Measurements from ENCODE around the gene CDKAL1. TPM values are rescaled to one million over a fixed set of nuclear protein-coding genes. Genes with fewer than 3 reads are reported as not detected.

Gene CDKAL1
- total and polyA plus RNA-seq, 2 of the 8 experiments (the other 6 are each of a cell fraction or from before 2014, with no cell fraction given), result 8.4 to 24.6 TPM

DNA sequence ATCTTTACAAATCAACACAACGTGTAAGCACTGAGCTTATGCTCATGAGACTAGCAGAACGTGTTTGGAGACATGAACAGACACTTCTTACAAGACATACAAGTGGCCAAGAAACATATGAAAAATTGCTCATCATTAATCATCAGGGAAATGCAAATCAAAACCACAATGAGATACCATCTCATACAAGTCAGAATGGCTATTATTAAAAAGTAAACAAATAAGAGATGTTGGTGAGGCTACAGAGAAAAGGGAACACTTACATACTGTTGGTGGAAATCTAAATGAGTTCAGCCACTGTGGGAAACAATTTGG lies 731.4 kb downstream of the CDKAL1 start:
- H2BK5ac ChIP-seq (ENCODE audit: low read depth, low read length), result no peak overlapping the region
- H3K27ac ChIP-seq (ENCODE audit: low read depth, low read length), result no peak overlapping the region
- H3K4me1 ChIP-seq (replicated peaks in 1 of 4; ENCODE audit: control insufficient read depth in 3 of 4, insufficient read depth in 4 of 4, low read length in 3 of 4), result no peaks in the 10 kb centered on the region
- H3K27me3 ChIP-seq (replicated peaks in 1 of 4; ENCODE audit: control insufficient read depth in 3 of 4, extremely low read depth in 1 of 4, insufficient read depth in 3 of 4, low read length in 3 of 4), result no peaks in the 10 kb centered on the region
- H4K91ac ChIP-seq (replicated peaks; ENCODE audit: insufficient read length, low read length), result no peak overlapping the region
- 88% methylated on average over 2 of the region's 2 CpGs; no CpG with 5 or more reads in 1 of the 2 experiments for WGBS, 2 experiments (ENCODE audit: extremely low coverage in 1 of 2, insufficient coverage in 1 of 2, insufficient read length in 1 of 2, insufficient replicate concordance in 2 of 2, low coverage in 1 of 2, low lambda C conversion rate in 2 of 2, missing lambda C conversion rate in 1 of 2)
- H2BK15ac ChIP-seq (ENCODE audit: low read length), result no peak overlapping the region
- no peak overlapping the region for H2AFZ ChIP-seq (ENCODE audit: low read length)
- no peak overlapping the region for H3K4ac ChIP-seq (replicated peaks; ENCODE audit: insufficient read length, low read depth, low read length)
- DNase-seq (ENCODE audit: low read depth in 1 of 2, low spot score in 2 of 2) (no peak), FAIRE-seq (no peak)
- H2AK5ac ChIP-seq (ENCODE audit: low read depth, low read length), result no peak overlapping the region
- no peaks in the 10 kb centered on the region for H3K23me2 ChIP-seq (ENCODE audit: low read depth, low read length)
- H2BK12ac ChIP-seq (ENCODE audit: low read depth, low read length), result no peak overlapping the region
- no peak overlapping the region for H3K14ac ChIP-seq (ENCODE audit: insufficient read length)
- H3K36me3 ChIP-seq (ENCODE audit: control insufficient read depth in 2 of 4, insufficient read depth in 4 of 4, low read length in 3 of 4), result no peaks in the 10 kb centered on the region
- ChIA-PET CTCF (ENCODE audit: partially characterized antibody) (interaction anchor here (1.3 kb wide), 1 partner anchor 323 kb away, joined by 3 read pairs; no protein-coding TSS in a partner anchor), POLR2A (ENCODE audit: partially characterized antibody) (no interaction called here)
- no peak overlapping the region for H3K9ac ChIP-seq (replicated peaks in 1 of 4; ENCODE audit: extremely low read depth in 1 of 4, low read depth in 3 of 4, low read length in 3 of 4)
- no peaks in the 10 kb centered on the region for H4K20me1 ChIP-seq (replicated peaks in 1 of 2; ENCODE audit: control insufficient read depth in 1 of 2, insufficient read depth in 2 of 2, low read length in 2 of 2)
- no peak overlapping the region for H4K5ac ChIP-seq (ENCODE audit: insufficient read length, low read depth, low read length)
- no peak overlapping the region for H3K4me3 ChIP-seq (ENCODE audit: extremely low read depth in 1 of 4, insufficient read depth in 2 of 4, low read depth in 3 of 4, low read length in 4 of 4)
- H2BK120ac ChIP-seq (replicated peaks; ENCODE audit: low read depth, low read length), result no peak overlapping the region
- H3K79me1 ChIP-seq (ENCODE audit: low read depth, low read length), result no peaks in the 10 kb centered on the region
- H3K18ac ChIP-seq (ENCODE audit: extremely low read depth, low read length), result no peak overlapping the region
- H4K8ac ChIP-seq (ENCODE audit: extremely low read depth, insufficient read depth, low read length), result no peak overlapping the region
- H3K9me3 ChIP-seq (ENCODE audit: insufficient read depth in 2 of 2, low read depth in 1 of 2, low read length in 1 of 2), result no peaks in the 10 kb centered on the region
- no peaks in the 10 kb centered on the region for H3K79me2 ChIP-seq (ENCODE audit: control insufficient read depth in 1 of 2, insufficient read depth in 2 of 2, low read length in 2 of 2)
- no peak overlapping the region for H3K56ac ChIP-seq (replicated peaks; ENCODE audit: insufficient read length, low read depth, low read length)
- H2BK20ac ChIP-seq (ENCODE audit: low read length), result no peak overlapping the region
- no peak overlapping the region for H3K23ac ChIP-seq (ENCODE audit: insufficient read length)
- no peak overlapping the region for H3K4me2 ChIP-seq (ENCODE audit: insufficient read depth in 1 of 2, low read depth in 2 of 2, low read length in 2 of 2)
- TF ChIP-seq EZH2 (IDR thresholded peaks at IDR 0.05; ENCODE audit: low read depth, low read length, severe bottlenecking) (no peak), USF2 (IDR thresholded peaks at IDR 0.05; ENCODE audit: low read length) (no peak), TAF7 (optimal IDR thresholded peaks at IDR 0.05; ENCODE audit: borderline replicate concordance, low read depth, low read length) (no peak), RNF2 (IDR thresholded peaks at IDR 0.05; ENCODE audit: borderline replicate concordance, low read depth, low read length, missing control alignments, poor library complexity, severe bottlenecking) (no peak), NANOG (IDR thresholded peaks at IDR 0.05; ENCODE audit: insufficient read depth, low read depth, low read length, poor library complexity, severe bottlenecking) (no peak), RXRA (IDR thresholded peaks at IDR 0.05; ENCODE audit: insufficient read depth, low read depth, low read length) (no peak), SP4 (IDR thresholded peaks at IDR 0.05; ENCODE audit: low read length) (no peak), MAFK (IDR thresholded peaks at IDR 0.05; ENCODE audit: low read depth, low read length) (no peak)

Measured in H1 (cell line).